Fibroblast of mammary gland (primary cell): ENCODE data around the gene IGFBP3.
"Not testable (repeated sequence)": the region's sequence is repeated elsewhere in the genome, so short reads cannot be mapped to it uniquely, and the experiment has no call there.

Experiments used
- DNase-seq: peaks from one replicate; pipeline ENCODE4 v3.0.0-alpha.2; 2010; ENCODE audit warnings: low read depth
- H3K4me3 ChIP-seq: 2 replicates; pipeline ENCODE4 v1.5.1; 2011; ENCODE audit warnings: low read depth, mild to moderate bottlenecking, low read length, moderate library complexity; ENCODE audit not compliant: control insufficient read depth
- CTCF ChIP-seq: conservative IDR thresholded peaks from 2 replicates; pipeline ENCODE4 v1.5.1; 2011; ENCODE audit warnings: low read depth, low read length, inconsistent platforms; ENCODE audit not compliant: control insufficient read depth, insufficient read depth

The IGFBP3 gene

GRCh38 chr7:45962861-45963260 is 41.8 kb upstream of the IGFBP3 start:
- no peak for DNase-seq
- TF ChIP-seq CTCF, result no peak
- H3K4me3 ChIP-seq, result no peak overlapping the region

- DNase-seq, result no peak
- TF ChIP-seq CTCF, result no peak
Measured at GRCh38 chr7:45957721-45958120, 36.6 kb upstream of the IGFBP3 start.

GRCh38 chr7:45955286-45955685 is 34.2 kb upstream of the IGFBP3 start:
- no peak for TF ChIP-seq CTCF
- H3K4me3 ChIP-seq, result no peak overlapping the region
- DNase-seq, result no peak

More at GRCh38 chr7:45957721-45958120, 36.6 kb upstream of the IGFBP3 start:
- H3K4me3 ChIP-seq, result no peak overlapping the region

- DNase-seq, H3K4me3 ChIP-seq: not testable (repeated sequence)
Measured at GRCh38 chr7:45953055-45953454, 32.0 kb upstream of the IGFBP3 start.

GRCh38 chr7:45944058-45944457 is 23.0 kb upstream of the IGFBP3 start:
- no peak overlapping the region for H3K4me3 ChIP-seq
- peak; percentile 57 for DNase-seq
- TF ChIP-seq CTCF, result no peak

GRCh38 chr7:45940939-45941338 is 19.9 kb upstream of the IGFBP3 start:
- no peak for TF ChIP-seq CTCF
- no peak for DNase-seq
- no peak overlapping the region for H3K4me3 ChIP-seq

GRCh38 chr7:45940237-45940781 is 19.2 kb upstream of the IGFBP3 start:
- not testable (repeated sequence) for H3K4me3 ChIP-seq, DNase-seq

GRCh38 chr7:45939574-45939973 is 18.5 kb upstream of the IGFBP3 start:
- no peak for TF ChIP-seq CTCF
- no peak overlapping the region for H3K4me3 ChIP-seq
- DNase-seq, result no peak
